Measurements from ENCODE around the gene NRP2.

DNA sequence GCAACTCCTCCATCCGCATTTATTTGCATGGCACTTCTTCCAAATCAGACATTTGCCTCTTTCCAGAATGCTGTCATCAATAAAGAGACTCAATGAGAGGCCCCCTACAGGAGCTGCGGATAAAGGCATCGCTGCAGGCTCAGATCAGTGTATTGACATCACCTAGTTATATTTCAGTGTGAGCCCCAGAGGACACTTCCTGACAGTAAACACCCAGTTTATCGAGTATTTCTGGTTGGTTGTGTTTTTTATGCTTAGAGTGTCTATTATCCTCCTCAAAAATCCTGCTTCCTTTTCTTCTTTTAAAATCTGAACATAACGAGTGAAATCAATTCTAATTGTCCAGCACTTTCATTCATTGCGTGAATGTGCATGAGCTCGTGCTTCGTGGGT, 38.8 kb downstream of the NRP2 start:
- TF ChIP-seq, protein P1, sequence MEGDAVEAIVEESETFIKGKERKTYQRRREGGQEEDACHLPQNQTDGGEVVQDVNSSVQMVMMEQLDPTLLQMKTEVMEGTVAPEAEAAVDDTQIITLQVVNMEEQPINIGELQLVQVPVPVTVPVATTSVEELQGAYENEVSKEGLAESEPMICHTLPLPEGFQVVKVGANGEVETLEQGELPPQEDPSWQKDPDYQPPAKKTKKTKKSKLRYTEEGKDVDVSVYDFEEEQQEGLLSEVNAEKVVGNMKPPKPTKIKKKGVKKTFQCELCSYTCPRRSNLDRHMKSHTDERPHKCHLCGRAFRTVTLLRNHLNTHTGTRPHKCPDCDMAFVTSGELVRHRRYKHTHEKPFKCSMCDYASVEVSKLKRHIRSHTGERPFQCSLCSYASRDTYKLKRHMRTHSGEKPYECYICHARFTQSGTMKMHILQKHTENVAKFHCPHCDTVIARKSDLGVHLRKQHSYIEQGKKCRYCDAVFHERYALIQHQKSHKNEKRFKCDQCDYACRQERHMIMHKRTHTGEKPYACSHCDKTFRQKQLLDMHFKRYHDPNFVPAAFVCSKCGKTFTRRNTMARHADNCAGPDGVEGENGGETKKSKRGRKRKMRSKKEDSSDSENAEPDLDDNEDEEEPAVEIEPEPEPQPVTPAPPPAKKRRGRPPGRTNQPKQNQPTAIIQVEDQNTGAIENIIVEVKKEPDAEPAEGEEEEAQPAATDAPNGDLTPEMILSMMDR (IDR thresholded peaks at IDR 0.05) = peak in 1 of 6 experiments; percentile 10
- TF ChIP-seq POLR2A (IDR thresholded peaks at IDR 0.05) = no peak

All from Peyer's patch (tissue), 4 donors.